Mononuclear cell (primary cell): ENCODE results near the gene GRIN2A. TPM values are rescaled to one million over a fixed set of nuclear protein-coding genes. Genes with fewer than 3 reads are reported as not detected.

ENCODE experiments used
- H3K27me3 ChIP-seq: 2 replicates; pipeline ENCODE4 v1.6.0; 2011; ENCODE audit warnings: low read length, control low read depth; ENCODE audit not compliant: insufficient read depth
- H3K4me1 ChIP-seq: 2 replicates; pipeline ENCODE4 v1.5.1; 2011; ENCODE audit warnings: mild to moderate bottlenecking, low read length, control low read depth; ENCODE audit not compliant: insufficient read depth
- H3K4me3 ChIP-seq: 2 replicates; pipeline ENCODE4 v1.5.1; 2011; ENCODE audit warnings: mild to moderate bottlenecking, low read length, moderate library complexity
- H3K9me3 ChIP-seq: 2 replicates; pipeline ENCODE4 v1.5.1; 2011; ENCODE audit warnings: low read depth, mild to moderate bottlenecking, control low read depth, low read length
- total RNA-seq: library from RNA; depleted of rRNA; stranded (reverse); fragments of >200 nt; gene quantifications from one replicate; pipeline ENCODE4 v1.2.3, GENCODE V29; 2012

The GRIN2A gene
- total RNA-seq, 1 donor: not detected

DNA sequence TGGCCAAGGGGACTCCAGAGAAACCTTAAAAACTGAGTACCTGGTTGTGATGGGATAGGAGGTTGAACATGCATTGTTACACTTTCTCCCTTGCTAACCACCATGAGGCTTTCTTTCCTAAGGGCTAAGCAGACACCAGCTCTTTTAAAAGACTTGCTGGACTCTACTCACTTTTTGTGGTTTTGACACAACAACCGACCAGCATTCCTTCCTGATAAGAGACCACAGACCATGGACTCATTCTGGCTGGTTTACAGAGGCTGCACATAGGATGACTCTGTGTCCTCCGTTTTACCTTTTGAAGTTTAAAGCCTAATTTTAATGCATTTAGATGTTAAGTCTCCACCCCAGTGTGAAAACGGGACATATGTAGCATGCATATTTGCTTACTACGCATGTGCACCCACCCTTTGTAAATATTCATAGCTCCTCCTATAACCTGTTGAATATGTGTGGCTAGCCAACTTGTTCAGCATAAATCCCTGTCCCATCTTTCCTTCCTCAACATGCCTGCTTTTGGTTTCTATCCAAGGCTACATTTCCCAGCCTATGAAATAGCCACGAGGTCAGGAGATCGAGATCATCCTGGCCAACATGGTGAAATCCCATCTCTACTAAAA, 475.9 kb downstream of the GRIN2A start:
- H3K4me1 ChIP-seq: no peaks in the 10 kb centered on the region
- H3K4me3 ChIP-seq: no peak overlapping the region
- no peaks in the 10 kb centered on the region for H3K27me3 ChIP-seq
- H3K9me3 ChIP-seq: no peaks in the 10 kb centered on the region

DNA sequence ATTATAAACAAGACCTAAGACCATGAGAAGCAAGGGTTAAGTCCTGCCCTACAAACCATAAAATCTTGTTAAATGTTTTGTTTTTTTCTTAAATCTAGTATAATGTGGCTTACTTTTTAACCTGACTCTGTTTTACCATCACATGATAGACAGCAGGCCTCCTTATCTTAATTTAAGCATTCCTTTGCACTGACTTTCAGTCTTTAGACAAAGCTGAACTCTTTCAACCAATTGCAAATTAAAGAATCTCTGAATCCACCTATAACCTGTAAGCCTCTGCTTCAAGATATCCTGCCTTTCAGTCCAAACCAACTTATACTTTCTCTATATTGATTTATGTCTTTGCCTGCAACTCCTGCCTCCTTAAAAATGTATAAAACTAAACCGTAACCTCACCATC, 478.5 kb downstream of the GRIN2A start:
- Histone ChIP-seq H3K4me1 (no peaks in the 10 kb centered on the region), H3K9me3 (no peaks in the 10 kb centered on the region), H3K27me3 (no peaks in the 10 kb centered on the region), H3K4me3 (no peak overlapping the region)

Other genes starting within 250 kb of the GRIN2A start
- gene ATF7IP2, start 203.6 kb upstream of the GRIN2A start, total RNA-seq: 133 TPM